Inferior parietal cortex (tissue), 1 donor: ENCODE data around the gene TMEM131L.

Experiments used
- DNase-seq: peaks from one replicate; pipeline ENCODE4 v3.0.0-alpha.2; 2016; ENCODE audit errors: extremely low spot score

The TMEM131L gene

DNA sequence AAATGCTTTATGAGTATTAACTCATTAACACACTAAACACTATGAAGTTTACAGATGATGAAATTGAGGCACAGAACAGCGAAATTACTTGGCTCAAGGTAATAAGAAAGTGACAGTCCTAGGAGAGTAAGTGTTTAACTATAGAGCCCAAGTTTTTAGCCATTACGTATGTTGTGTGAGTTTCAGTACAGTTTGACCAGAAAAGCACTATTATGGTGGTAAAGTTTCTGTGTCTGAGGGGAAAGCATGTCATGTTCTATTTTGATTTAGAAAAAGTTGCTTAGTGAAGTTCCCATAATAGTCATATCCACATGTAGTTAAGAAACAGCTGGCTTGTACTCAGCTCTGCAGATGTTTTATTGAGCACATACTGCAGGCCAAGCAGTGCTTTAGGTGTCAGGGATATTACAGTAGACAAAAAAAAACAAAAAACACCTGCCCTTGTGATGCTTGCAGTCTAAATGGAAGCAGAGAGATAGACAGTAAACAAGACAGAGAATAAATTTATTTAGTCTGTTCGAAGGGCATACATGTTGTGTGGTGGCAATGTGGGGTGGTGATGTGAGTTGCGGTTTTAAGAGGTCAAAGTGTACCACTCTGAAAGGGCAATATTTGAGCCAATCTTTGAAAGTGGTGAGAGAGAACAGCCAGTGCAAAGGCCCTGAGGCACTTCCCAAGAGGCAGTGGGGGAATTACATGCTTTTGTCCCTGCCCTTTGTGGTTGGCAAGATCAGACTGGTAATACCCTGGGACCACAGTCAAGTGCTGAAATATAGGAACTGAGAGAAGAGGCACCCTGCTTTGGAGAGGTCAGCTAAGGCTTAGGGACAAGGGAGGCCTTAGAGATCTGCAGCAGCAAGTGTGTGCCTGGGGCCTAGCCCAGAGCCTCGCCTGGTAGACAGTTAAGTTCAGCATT lies 6.2 kb downstream of the TMEM131L start:
- no peak for DNase-seq

DNA sequence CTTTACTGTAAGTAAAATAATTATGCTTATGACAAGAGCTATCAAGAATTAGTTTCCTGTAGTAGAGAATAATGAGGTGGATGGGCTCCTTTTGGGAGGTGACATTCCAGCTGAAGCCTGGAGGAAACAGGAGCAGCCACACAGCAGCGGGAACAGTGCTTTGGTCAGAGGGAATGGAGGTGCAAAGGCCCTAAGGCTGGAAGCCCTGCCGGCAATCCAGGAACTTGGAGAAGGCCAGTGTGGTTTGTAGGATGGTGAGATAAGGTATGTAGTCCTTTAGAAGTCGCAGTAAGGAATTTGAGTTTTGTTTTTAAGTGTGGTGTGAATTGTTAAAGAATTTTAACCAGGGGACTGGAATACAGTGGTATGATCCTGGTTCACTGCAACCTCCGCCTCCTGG lies 8.1 kb downstream of the TMEM131L start:
- no peak for DNase-seq

DNA sequence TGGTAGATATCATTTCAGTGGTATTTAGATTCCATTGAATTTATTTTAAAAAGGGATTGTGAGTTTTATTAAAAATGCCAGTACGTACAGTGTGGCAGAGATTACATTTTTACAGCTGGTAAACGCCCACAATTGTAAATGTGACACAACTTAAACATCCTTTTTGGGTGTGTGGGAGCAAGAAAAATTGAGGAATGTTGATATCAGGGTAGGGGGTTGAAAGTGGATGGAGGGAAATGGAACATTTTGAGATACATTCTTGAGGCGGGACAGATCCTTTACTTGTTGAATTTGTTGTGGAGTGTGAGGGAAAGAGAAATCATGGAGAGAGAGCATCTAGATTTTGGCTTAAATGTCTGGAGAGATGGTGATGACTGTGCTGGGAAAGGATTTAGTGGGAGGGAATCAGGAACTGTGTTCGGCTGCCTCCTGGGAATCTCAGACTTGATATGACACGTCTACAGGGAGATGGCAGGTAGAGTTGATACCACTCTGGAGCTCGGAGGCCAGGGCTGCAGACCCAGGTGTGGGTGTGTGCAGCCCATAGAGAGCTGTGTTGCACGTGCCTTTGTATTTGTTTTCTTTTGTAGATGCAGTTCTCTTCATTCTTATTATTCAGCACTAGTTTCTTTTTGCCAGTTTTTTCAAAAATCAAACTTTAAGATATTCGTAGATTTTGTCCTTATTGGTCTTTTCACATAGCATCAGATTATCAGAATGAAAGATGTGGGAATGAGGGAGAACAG lies 10.8 kb downstream of the TMEM131L start:
- DNase-seq, result no peak

DNA sequence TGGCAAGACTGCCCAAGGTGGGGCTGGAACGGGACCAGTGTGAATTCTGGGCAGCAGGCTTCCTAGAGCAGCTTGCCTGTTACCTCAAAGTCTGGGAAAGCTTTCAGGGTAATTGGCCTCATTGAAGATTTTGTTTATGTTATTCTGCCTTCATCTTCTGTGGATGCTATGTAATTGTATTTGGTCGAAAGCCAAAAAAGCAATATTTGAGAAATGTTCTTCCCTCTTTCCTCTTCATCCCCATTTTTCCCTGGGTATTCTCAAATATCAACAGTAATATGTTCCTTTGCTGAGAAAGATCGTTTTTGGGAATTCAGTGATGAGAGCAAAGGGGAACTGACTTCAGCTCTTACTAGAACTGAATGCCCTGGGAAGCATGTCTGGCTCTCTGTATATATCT lies 12.9 kb downstream of the TMEM131L start:
- DNase-seq, result no peak

DNA sequence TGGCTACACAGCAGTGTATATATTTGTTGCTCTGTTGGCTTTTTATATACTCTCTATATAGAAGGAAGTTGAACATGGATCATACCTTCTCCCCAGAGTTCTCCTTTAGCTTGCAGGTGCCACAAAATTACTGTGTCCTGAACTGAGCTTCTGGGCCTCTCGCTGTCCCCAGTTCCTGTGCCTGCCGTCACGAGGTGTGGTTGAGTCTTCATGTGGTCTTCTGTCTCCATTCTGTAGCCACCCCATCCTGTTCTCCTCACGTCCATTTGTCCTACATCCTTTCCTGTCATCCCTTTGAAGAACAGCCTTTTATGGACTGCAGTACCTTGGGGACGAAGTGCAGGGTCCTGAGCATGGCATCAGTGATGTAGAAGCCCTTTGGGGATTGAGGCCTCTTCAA lies 14.5 kb downstream of the TMEM131L start:
- DNase-seq, result no peak

DNA sequence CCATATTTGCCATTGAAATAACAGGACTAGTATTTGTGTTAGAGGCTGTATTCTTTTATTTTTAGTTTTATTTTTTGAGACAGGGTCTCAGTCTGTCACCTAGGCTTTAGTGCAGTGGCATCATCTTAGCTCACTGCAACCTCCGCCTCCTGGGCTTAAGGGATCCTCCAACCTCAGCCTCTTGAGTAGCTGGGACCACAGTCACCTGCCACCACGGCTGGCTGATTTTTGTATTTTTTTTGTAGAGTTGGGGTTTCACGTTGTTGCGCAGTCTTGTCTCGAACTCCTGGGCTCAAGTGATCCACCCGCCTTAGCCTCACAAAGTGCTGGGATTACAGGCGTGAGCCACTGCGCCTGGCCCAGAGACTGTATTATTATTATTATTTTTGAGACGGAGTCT lies 15.3 kb downstream of the TMEM131L start:
- no peak for DNase-seq

DNA sequence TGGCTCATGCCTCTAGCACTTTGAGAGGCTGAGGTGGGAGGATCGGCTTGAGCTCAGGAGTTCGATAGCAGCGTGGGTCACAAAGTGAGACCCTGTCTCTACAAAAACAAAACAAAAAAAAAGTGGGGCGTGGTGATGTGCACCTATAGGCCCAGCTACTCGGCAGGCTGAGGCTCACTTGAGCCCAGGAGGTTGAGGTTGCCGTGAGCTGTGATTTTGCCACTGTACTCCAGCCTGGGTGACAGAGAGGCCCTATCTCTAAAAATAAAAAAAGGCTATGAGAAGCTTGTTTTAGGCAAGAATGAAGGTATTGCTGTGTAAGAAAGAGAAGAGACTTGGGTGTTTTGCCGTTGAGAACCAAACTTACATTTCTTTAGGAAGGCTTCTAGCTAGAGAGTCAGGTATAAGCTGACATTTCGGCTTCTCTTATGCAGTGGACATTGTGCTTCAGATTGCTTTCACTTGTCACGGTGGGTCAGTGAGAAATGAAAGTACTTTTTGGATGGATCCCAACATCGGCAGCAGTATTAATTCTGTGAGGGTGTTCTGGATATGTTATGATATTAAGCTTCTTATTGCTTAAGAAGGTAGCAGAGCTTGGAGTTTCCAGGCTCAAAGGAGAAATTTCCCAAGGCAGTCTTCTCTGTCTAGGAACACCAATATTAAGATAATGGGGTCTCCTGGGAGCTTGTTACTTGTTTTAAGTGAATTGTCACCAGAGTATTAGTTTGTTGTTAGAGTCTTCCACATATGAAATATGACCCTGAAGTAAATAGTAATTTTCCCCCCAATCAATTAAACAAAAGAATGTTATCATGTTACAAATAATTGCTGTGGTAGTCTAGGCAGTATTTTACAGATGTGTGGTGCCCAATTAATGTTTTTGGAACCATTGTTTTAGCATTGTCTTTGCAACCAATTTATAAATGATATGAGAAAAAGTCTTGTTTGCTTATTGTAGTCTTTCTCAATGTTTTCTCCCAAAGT lies 17.6 kb downstream of the TMEM131L start:
- no peak for DNase-seq

DNA sequence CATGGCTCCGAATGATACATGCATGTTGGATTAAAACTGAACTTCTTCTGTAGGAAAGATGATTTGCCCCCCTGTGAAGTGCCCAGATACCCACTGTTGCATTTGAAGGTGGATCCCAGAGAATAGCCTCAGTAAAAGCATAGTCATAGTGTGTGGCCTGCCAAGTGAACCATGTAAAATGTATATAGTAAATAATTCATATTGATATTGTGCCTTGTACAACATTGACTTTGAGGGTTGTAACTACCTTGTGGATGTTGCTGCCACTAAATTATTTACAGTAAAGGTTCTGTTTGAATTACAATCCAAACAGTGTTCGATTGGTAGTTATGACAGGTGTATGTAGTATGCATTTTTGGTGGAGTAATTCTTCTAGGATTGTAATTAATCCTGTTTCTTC lies 19.2 kb downstream of the TMEM131L start:
- no peak for DNase-seq

DNA sequence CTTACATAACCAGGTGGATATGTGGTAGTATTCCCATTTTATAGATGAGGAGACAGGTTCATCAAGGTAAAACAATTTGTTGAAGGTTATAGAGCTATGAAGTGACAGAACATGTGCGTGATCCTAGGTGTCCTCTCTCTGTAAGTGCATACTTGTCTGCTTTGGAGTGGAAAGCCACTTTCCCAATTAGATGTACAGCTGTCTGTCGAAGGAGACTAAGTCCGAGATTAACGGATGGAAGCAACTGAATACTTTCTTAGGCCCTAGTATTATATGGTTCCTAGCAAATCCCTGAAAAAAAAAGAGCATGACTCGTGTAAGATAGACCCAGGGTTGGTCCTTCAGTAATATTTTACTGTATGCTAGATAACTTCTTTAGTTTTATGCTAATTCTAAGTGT lies 19.7 kb downstream of the TMEM131L start:
- no peak for DNase-seq

DNA sequence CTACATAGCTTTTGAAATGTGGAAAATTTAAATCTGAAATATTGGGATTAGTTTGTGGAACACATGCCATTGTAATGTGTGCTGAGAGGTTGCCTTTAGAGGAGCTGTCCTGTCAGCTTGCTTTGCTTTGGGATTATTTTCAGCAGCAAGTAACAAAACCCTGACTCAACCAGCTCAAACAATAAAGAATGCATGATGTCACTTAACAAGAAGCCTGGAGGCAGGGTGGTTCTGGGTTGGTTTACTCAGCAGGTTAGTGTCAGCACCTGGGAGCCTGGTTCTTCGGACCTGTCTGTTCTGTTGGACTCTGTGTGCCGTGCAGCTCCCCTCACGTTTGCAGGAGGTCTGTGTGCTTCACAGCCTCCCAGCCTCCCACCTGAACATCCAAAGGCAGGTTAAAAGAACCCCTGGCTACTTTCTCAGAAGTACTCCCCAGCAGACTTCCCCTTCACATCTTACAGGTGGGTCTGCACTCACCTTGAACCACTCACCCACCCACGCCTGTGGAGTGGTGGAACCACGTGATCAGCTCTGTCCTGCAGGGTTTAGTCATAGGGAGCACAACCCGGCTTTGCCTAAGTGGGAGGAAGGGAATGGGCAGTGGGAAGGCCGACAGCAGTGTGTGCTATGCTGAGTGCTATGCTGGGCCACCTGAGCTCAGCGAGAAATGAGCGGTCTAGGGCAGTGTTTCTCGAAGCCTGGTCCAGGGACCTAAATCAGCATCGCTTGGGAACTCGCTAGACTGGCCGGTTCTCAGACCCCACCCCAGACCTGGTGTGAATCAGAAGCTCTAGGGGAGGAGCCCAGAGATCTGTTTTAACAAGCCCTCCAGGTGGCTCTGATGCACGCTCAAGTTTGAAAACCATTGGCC lies 20.4 kb downstream of the TMEM131L start:
- no peak for DNase-seq

DNA sequence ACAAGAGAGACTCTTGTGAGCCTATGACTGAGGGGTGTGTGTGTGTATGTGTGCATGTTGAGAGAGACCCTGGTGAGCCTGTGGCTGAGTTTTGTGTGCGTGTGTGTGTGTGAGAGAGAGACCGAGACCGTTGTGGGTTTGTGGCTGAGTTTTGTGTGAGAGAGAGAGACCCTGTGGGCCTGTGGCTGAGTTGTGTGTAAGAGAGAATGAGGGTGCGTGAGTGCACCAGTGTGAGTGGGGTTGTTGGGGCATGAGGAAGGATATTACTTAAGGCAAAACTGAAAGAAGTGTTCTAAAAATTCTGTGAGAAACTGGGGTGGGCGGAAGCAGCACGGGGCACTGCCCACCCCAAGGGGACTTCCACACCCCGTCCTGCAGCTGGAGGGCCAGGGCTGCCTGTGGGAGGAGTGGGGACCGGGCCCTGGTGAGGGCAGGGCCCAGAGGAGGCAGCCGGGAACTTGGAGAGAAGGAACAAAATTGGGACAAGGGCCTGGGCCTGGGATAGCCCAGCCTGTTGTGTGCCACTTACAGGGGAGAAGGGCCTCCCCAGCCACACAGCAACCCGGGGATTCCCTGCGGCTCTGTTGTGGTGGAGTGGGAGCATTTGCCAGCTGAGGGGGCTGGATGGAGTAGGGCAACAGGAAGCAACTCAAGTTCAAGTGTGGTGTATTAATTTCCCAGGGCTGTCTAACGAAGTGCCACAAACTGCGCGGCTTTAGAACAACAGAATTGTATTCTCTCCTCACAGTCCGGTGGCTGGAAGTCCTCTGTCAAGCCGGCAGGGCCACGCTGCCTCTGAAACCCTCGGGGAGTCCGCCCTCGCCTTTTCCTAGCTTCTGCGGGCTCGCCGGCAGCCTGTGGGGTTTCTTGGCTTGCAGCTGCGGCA lies 22.1 kb downstream of the TMEM131L start:
- no peak for DNase-seq

DNA sequence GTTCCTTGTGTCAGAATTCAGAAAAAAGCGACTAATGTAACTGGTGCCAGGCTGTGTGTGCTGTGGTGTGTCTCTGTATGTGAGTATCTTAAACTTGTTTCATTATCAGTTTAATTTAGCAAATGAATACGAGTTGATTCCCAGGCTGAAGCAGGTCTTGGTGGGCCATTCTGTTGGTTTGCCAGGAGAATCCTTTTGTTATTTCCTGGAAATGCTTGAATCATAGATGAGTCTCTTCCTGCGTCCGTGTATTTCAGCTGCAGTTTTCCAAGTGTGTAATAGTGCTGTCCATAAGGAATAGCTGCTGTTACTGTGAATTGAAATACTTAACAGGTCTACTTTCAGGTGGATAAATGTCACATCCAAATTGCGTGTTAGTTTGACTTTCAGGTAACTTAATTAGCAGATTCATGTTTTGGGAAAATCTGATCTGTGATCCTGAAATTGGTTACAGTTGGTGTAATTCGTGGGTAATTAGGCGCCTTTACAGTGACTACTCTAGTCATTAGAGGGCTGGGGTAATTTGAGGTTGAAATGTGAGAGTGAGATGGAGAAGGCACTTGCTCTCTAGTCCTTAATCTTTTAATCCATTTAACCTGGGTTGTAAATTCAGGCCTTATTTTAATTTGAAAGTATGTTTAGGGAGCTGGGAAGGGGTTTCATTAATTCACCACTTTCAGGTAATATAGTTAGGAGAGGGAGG lies 23.8 kb downstream of the TMEM131L start:
- no peak for DNase-seq

DNA sequence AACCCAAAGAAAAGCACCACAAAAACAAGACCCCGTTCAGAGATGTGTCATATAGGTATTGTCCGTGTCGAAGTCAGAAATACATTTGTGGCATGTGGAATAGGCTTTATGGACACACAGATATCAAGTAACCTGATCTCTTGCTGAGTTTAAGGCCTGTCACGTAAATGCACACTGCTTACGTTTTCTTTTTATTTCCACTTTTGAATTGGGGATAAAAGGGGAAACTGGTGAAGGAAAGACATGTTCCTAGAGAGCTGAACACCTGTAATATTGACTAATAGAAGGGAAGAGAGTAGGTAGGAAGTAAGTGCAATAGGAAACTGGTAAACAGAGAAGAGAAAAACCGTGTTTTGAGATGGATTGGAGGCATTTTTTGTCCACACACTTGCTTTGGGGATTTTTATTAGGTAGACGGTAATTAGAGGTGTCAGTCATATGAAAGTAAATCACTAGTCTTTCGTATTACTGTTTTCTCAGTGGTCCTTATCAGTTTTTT lies 24.9 kb downstream of the TMEM131L start:
- DNase-seq, result no peak

DNA sequence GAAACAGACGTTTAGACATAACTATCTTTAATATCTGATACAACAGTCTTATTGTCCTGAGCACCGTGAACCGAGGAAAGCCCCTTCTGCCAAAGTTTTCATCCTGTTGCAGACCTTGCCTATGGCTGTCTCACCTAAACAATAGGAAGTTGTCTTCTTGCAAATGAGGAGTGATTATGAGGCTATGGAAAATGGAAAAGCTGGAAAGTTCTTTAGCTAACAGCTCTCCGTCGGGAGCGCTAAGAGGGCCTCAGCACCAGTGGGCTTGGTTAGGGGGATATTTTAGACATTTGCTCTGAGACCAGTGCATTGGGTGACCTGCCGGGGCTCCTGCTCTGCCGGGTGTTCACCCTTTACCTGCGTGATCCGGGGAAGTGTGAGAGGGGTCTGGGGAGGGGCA lies 28.4 kb downstream of the TMEM131L start:
- no peak for DNase-seq

DNA sequence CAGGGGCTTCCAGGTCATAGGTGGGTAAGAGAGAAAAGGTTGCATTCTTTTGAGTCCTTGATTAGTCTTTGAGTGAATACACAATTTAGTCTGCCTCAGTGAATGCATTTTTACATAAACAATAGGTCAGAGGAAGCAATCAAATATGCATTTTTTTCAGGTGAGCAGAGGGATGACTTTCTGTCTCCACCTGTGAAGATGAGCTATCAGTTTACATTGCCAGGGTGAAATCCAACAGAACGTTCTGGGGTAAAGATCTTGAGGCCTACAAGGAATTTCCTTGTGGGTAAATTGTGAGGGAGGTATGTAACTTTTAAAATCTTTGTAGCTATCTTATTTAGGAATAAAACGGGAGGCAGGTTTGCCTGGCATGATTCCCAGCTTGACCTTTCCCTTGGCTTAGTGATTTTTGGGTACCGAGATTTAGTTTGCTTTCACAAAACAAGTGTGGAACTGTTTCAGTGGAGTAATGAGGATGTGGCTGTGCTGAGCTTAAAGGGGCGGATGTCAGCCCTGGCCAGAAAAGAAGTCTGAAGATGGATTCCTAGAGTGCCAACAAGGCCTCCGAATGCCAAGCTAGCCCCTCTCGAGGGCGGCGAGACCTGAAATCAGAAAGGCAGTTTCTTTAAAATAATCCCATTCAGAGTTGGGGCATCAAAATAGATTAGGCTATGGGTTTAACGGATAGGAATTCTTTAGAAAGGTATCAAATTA lies 29.5 kb downstream of the TMEM131L start:
- no peak for DNase-seq

DNA sequence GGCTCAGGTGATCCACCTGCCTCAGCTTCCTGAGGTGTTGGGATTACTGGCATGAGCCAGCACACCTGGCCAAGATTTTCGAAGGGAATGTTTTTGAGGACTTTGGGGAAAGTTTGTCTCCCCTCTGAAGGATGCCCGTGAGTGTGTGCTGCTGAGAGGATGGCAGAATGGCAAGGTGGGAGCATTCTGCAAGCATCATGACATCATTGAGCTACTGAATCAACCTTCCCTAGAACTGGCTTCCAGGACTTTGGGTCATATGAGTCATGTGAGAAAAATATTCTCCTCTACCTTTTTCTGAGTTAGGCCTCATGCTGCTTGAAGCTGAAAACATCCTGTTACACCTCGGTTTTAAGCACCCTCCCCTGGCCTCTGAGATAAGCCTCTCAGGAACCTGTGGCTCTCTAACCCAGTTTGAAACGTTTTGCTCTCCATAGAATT lies 31.0 kb downstream of the TMEM131L start:
- no peak for DNase-seq

DNA sequence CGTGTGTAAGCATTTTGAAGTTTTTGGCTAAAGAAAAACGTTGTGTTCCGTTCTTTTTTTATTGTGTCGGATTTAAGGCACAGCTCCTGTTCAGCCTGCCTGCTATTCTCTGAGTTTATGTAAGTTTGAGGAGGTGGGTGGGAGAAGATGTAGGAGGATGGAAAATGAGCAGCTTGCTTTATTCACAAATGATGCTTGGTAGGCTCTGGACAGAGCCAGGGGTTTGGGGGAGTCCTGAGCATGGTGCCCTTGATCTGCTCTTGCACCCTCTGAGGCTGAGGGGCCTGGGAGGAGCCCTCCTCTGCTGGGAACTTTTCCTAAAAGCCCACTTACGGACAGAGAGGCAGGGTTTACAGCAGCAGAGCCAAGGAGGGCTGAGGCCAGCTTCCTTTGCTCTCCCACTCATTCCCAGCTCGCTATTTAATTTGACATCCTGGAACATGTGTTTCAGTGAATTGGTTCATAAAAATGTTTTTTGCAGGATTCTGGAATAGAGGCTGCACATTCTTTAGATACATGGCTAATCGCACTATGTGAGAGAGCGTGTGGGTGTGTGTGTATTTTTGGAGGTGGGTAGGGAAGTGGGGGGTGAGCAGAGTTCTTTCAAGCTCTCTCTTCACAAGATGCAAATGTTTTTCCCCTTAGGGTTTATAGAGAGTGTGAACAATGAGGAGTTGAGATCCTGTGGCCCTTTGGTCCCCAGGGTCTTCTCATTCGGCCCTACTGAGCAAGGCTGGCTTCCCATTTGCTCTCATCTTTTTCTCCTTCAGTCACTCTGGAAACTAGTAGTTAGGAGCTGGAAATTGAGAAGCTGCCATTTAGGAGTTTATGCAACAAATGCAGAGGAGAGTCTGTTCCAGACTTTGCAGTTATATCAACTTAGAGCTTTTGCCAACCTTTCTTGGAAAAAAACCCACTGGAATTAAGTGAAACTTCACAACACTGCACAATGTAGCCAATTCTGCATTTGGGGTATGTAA lies 32.1 kb downstream of the TMEM131L start:
- peak; percentile 69 for DNase-seq
